NT2/D1 (cell line): ENCODE measurements around the gene CASP2.

Experiments
- DNase-seq: peaks from one replicate; pipeline ENCODE4 v3.0.0-alpha.2; 2011; ENCODE audit warnings: low read depth, low spot score
- H3K27me3 ChIP-seq: 2 replicates; pipeline ENCODE4 v1.6.0; 2011; ENCODE audit warnings: mild to moderate bottlenecking; ENCODE audit not compliant: insufficient read length, insufficient read depth
- H3K36me3 ChIP-seq: 2 replicates; pipeline ENCODE4 v1.6.1; 2011; ENCODE audit warnings: mild to moderate bottlenecking, low read length, mixed read lengths; ENCODE audit not compliant: insufficient read depth, insufficient read length
- H3K4me1 ChIP-seq: 2 replicates; pipeline ENCODE4 v1.5.1; 2011; ENCODE audit not compliant: insufficient read depth, insufficient read length
- H3K4me3 ChIP-seq: 2 replicates; pipeline ENCODE4 v1.5.1; 2011; ENCODE audit warnings: low read depth; ENCODE audit not compliant: insufficient read length
- H3K9ac ChIP-seq: 2 replicates; pipeline ENCODE4 v1.6.0; 2011; ENCODE audit warnings: low read depth; ENCODE audit not compliant: insufficient read length
- H3K9me3 ChIP-seq: 2 replicates; pipeline ENCODE4 v1.5.1; 2011; ENCODE audit warnings: mild to moderate bottlenecking, low read length; ENCODE audit not compliant: insufficient read depth
- SUZ12 ChIP-seq: IDR thresholded peaks from 2 replicates; pipeline ENCODE4 v1.6.1; 2011; ENCODE audit not compliant: insufficient read length, insufficient read depth; ENCODE audit errors: extremely low read depth
- YY1 ChIP-seq: IDR thresholded peaks from 2 replicates; pipeline ENCODE4 v1.6.1; 2011; ENCODE audit not compliant: insufficient read length, insufficient read depth
- ZNF274 ChIP-seq: IDR thresholded peaks from 2 replicates; pipeline ENCODE4 v1.6.1; 2011; ENCODE audit warnings: mild to moderate bottlenecking, low read depth, low read length

The CASP2 gene

DNA sequence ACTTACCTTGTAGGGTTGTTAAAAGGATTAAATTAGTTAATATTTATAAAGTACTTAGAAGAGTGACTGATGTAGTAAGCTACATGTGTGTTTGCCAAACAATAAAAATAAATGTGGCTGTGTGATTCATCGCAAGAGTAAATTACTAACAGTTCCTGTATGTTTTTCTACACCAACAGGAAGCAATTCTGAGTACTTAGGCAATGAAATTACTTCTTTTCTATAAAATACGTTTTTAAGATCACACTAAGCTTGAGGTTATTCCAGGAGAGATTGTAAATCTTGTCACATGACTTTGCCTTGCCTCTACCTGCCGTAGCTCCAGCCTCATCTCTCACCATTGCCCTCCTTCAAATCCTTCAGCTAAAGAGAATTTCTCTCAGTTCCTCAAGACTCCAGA, 43.0 kb upstream of the CASP2 start:
- Histone ChIP-seq H3K4me3 (no peak overlapping the region), H3K4me1 (no peaks in the 10 kb centered on the region), H3K9ac (no peak overlapping the region), H3K36me3 (no peaks in the 10 kb centered on the region), H3K27me3 (no peaks in the 10 kb centered on the region), H3K9me3 (no peaks in the 10 kb centered on the region)
- TF ChIP-seq SUZ12 (no peak), ZNF274 (no peak), YY1 (no peak)
- no peak for DNase-seq

DNA sequence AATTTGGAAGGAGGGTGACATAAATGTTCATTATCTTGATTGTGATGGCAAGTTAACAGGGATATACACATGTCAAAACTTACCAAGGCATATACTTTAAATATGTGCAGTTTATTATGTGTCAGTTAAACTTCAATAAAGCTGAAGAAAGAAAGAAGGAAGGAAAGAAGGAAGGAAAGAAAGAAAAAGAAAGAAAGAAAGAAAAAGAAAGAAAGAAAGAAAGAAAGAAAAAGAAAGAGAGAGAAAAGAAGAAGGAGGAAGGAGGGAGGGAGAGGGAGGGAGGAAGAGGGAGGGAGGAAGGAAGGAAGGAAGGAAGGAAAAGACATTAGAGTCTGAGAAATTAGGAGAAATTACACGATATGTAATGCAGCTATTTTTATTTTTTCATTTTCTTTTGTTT, 40.8 kb upstream of the CASP2 start:
- no peaks in the 10 kb centered on the region for H3K36me3 ChIP-seq

DNA sequence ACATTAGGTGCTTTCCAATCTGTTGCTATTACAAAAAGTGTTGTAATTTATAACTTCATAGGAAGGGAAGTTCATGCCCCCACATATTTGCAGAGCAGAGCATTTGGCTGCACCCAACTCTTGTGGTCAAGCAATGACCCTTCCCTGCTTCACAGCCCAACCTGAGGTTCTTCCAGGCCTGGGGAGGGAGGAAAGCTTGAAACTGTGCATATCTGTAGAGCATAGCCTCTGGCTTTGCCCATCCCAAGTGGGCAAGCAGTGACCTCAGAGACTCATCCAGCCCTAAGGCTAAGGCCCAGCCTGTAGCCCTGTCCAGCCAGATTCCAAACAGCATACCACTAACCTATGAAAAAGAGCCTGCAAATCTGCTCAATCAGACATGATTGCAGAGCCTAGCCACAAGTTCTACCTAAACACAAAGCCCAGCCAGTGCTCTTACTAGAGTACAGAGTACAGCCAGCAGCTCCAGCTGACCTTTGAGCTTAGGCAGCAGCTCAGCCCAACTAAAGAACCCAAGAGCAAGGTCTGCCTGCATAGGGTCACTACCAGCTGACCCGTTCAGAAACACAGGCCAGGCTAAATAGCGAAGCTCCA, 39.3 kb upstream of the CASP2 start:
- H3K4me1 ChIP-seq: no peaks in the 10 kb centered on the region
- no peak for DNase-seq
- TF ChIP-seq SUZ12 (no peak), YY1 (no peak), ZNF274 (no peak)

More for the DNA sequence above, 40.8 kb upstream of the CASP2 start:
- no peak for DNase-seq
- TF ChIP-seq YY1 (no peak), SUZ12 (no peak), ZNF274 (no peak)
- H3K9ac ChIP-seq: no peak overlapping the region
- H3K27me3 ChIP-seq: no peaks in the 10 kb centered on the region
- no peak overlapping the region for H3K4me3 ChIP-seq
- no peaks in the 10 kb centered on the region for H3K9me3 ChIP-seq
- no peaks in the 10 kb centered on the region for H3K4me1 ChIP-seq

GRCh38 chr7:143250199-143250598, 38.0 kb upstream of the CASP2 start:
- Histone ChIP-seq H3K4me1 (no peaks in the 10 kb centered on the region), H3K4me3 (no peak overlapping the region), H3K27me3 (no peaks in the 10 kb centered on the region), H3K9me3 (no peaks in the 10 kb centered on the region), H3K9ac (no peak overlapping the region), H3K36me3 (no peaks in the 10 kb centered on the region)
- no peak for DNase-seq
- no peak for TF ChIP-seq ZNF274
- no peak for TF ChIP-seq SUZ12
- no peak for TF ChIP-seq YY1

More for the DNA sequence above, 39.3 kb upstream of the CASP2 start:
- Histone ChIP-seq H3K36me3 (no peaks in the 10 kb centered on the region), H3K9me3 (no peaks in the 10 kb centered on the region), H3K4me3 (no peak overlapping the region), H3K27me3 (no peaks in the 10 kb centered on the region), H3K9ac (no peak overlapping the region)

DNA sequence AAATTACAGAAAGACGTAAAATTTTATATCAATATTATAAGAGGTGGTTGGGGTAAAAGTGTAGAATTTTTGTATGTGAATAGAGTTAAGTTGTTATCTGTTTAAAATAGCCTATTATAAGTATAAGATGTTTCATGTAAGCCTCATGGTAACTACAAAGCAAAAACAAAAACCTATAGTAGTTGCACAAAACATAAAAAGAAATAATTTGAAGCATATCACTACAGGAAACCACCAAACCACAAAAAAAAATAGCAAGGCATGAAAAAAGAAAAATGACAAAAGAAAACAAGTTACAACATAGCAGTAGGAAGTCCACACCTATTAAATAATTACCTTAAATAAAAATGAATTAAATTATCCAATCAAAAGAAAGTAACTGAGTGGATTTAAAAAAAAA, 37.3 kb upstream of the CASP2 start:
- Histone ChIP-seq H3K9ac (no peak overlapping the region), H3K36me3 (no peaks in the 10 kb centered on the region), H3K4me1 (no peaks in the 10 kb centered on the region), H3K27me3 (no peaks in the 10 kb centered on the region), H3K9me3 (no peaks in the 10 kb centered on the region), H3K4me3 (no peak overlapping the region)
- TF ChIP-seq YY1: no peak
- TF ChIP-seq SUZ12: no peak
- TF ChIP-seq ZNF274: no peak
- DNase-seq: no peak

DNA sequence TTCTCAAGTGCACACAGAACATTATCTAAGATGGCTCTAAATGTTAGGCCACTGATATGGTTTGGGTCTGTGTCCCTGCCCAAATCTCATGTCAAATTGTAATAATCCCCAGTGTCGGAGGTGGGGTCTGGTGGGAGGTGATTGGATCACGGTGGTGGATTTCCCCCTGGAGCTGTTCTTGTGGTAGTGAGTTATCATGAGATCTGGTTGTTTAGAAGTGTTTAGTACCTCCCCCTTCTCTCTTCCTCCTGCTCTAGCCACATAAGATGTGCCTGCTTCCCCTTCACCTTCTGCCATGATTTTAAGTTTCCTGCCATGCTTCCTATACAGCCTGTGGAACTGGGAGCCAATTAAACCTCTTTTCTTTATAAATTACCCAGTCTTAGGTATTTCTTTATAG, 36.1 kb upstream of the CASP2 start:
- DNase-seq: no peak
- no peak overlapping the region for H3K9ac ChIP-seq
- no peaks in the 10 kb centered on the region for H3K4me1 ChIP-seq
- no peak overlapping the region for H3K4me3 ChIP-seq
- no peaks in the 10 kb centered on the region for H3K27me3 ChIP-seq
- no peaks in the 10 kb centered on the region for H3K36me3 ChIP-seq
- TF ChIP-seq ZNF274: no peak
- no peak for TF ChIP-seq SUZ12
- no peak for TF ChIP-seq YY1
- H3K9me3 ChIP-seq: no peaks in the 10 kb centered on the region

DNA sequence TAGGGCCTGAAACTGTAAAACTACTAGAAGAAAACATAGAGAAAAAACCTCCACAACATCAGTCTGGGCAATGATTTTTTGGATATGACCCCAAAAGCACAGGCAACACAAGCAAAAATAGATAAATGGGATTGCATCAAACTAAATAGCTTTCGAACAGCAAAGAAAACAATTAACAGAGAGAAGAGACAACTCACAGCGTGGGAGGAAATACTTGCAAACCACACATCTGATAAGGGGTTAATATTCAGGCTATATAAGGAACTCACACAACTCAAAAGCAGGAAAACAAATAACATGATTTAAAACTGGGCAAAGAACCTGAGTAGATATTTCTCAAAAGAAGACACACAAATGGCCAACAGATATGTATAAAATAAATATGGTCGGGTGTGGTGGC, 32.6 kb upstream of the CASP2 start:
- TF ChIP-seq YY1 (no peak), SUZ12 (no peak), ZNF274 (no peak)
- Histone ChIP-seq H3K4me1 (no peaks in the 10 kb centered on the region), H3K9ac (no peak overlapping the region), H3K36me3 (no peaks in the 10 kb centered on the region), H3K27me3 (no peaks in the 10 kb centered on the region), H3K9me3 (no peaks in the 10 kb centered on the region), H3K4me3 (no peak overlapping the region)
- DNase-seq: no peak

- no peaks in the 10 kb centered on the region for H3K27me3 ChIP-seq
- DNase-seq: no peak
- no peak overlapping the region for H3K4me3 ChIP-seq
- no peaks in the 10 kb centered on the region for H3K9me3 ChIP-seq
- no peaks in the 10 kb centered on the region for H3K36me3 ChIP-seq
- no peak overlapping the region for H3K9ac ChIP-seq
- TF ChIP-seq SUZ12 (no peak), YY1 (no peak), ZNF274 (no peak)
- no peaks in the 10 kb centered on the region for H3K4me1 ChIP-seq
Observed at GRCh38 chr7:143256325-143256724, 31.8 kb upstream of the CASP2 start.
